Astrocyte (in vitro differentiated cells and primary cell): Measurements from ENCODE around the gene PPP1R2. TPM values are rescaled to one million over a fixed set of nuclear protein-coding genes. Genes with fewer than 3 reads are reported as not detected.
"Not testable (repeated sequence)": the region's sequence is repeated elsewhere in the genome, so short reads cannot be mapped to it uniquely, and the experiment has no call there.

Source experiments
- DNase-seq: peaks from one replicate; pipeline ENCODE4 v3.0.0-alpha.2; 2010; ENCODE audit warnings: low read depth
- FAIRE-seq: peaks from 2 replicates; lab custom pipeline; 2011; peaks lifted over from hg19 to GRCh38; lab: Jason Lieb, UNC
- H2AFZ ChIP-seq: 2 replicates; pipeline ENCODE4 v1.6.0; 2012; ENCODE audit warnings: low read depth, low read length, inconsistent platforms
- H3K27ac ChIP-seq: 2 replicates; pipeline ENCODE4 v1.5.1; 2011; ENCODE audit warnings: low read depth, low read length, inconsistent platforms
- H3K27me3 ChIP-seq: 2 replicates; pipeline ENCODE4 v1.6.0; 2011; ENCODE audit warnings: low read length, inconsistent platforms; ENCODE audit not compliant: insufficient read depth
- H3K36me3 ChIP-seq: 2 replicates; pipeline ENCODE4 v1.5.1; 2011; ENCODE audit warnings: low read length, inconsistent platforms; ENCODE audit not compliant: insufficient read depth
- H3K4me1 ChIP-seq: 2 replicates; pipeline ENCODE4 v1.5.1; 2011; ENCODE audit warnings: low read length, inconsistent platforms; ENCODE audit not compliant: insufficient read depth
- H3K4me2 ChIP-seq: 2 replicates; pipeline ENCODE4 v1.6.0; 2012; ENCODE audit warnings: low read length, inconsistent platforms
- H3K4me3 ChIP-seq: 2 replicates; pipeline ENCODE4 v1.5.1; 2011; ENCODE audit warnings: low read depth, mild to moderate bottlenecking, low read length, inconsistent platforms; ENCODE audit not compliant: insufficient read depth
- H3K79me2 ChIP-seq: 2 replicates; pipeline ENCODE4 v1.6.0; 2012; ENCODE audit warnings: mild to moderate bottlenecking, low read length, inconsistent platforms; ENCODE audit not compliant: insufficient read depth
- H3K9ac ChIP-seq: 2 replicates; pipeline ENCODE4 v1.6.0; 2012; ENCODE audit warnings: mild to moderate bottlenecking, low read length, inconsistent platforms
- H3K9me3 ChIP-seq: 2 replicates; pipeline ENCODE4 v1.5.1; 2012; ENCODE audit warnings: low read depth, mild to moderate bottlenecking, low read length, inconsistent platforms; ENCODE audit not compliant: insufficient read depth
- H4K20me1 ChIP-seq: 2 replicates; pipeline ENCODE4 v1.6.0; 2012; ENCODE audit warnings: low read length, inconsistent platforms; ENCODE audit not compliant: insufficient read depth
- H3K27ac Mint-ChIP-seq: one replicate; pipeline ENCODE4 v1.8.0; 2021; ENCODE audit warnings: mild to moderate bottlenecking, mixed read lengths; ENCODE audit not compliant: unreplicated experiment
- H3K27me3 Mint-ChIP-seq: one replicate; pipeline ENCODE4 v1.8.0; 2021; ENCODE audit warnings: low read depth, mixed read lengths; ENCODE audit not compliant: unreplicated experiment
- H3K36me3 Mint-ChIP-seq: one replicate; pipeline ENCODE4 v1.8.0; 2021; ENCODE audit warnings: low read depth, mixed read lengths; ENCODE audit not compliant: unreplicated experiment
- H3K4me1 Mint-ChIP-seq: one replicate; pipeline ENCODE4 v1.8.0; 2021; ENCODE audit warnings: low read depth, mixed read lengths; ENCODE audit not compliant: unreplicated experiment
- H3K4me3 Mint-ChIP-seq: one replicate; pipeline ENCODE4 v1.8.0; 2021; ENCODE audit warnings: mild to moderate bottlenecking, moderate library complexity, mixed read lengths; ENCODE audit not compliant: unreplicated experiment
- H3K9me3 Mint-ChIP-seq: one replicate; pipeline ENCODE4 v1.8.0; 2021; ENCODE audit warnings: mild to moderate bottlenecking, mixed read lengths; ENCODE audit not compliant: unreplicated experiment
- EZH2 ChIP-seq: IDR thresholded peaks from 2 replicates; pipeline ENCODE4 v1.6.1; 2012; ENCODE audit warnings: mild to moderate bottlenecking, low read length, inconsistent platforms; ENCODE audit not compliant: insufficient read depth
- total RNA-seq: library from RNA; stranded (reverse); gene quantifications from 2 replicates; pipeline ENCODE4 v1.2.1, GENCODE V29; 2021
- TF ChIP-seq, protein P1 (sequence below): IDR thresholded peaks from 2 replicates; pipeline ENCODE4 v1.5.1; 2011; ENCODE audit warnings: low read depth, mild to moderate bottlenecking, inconsistent platforms, low read length, moderate library complexity; ENCODE audit not compliant: insufficient read depth

PPP1R2 gene
- total RNA-seq, 1 donor from 2014 or later = 34.5 TPM

GRCh38 chr3:195517030-195517429, 26.1 kb downstream of the PPP1R2 start:
- Mint-ChIP-seq H3K9me3 (no peaks in the 10 kb centered on the region), H3K4me3 (no peak overlapping the region), H3K36me3 (peaks cover 3% of the 10 kb centered on the region), H3K27me3 (no peaks in the 10 kb centered on the region), H3K4me1 (no peaks in the 10 kb centered on the region), H3K27ac (no peak overlapping the region)
- no peaks in the 10 kb centered on the region for H3K9me3 ChIP-seq
- peaks cover 3% of the 10 kb centered on the region for H3K36me3 ChIP-seq
- no peak overlapping the region for H3K4me3 ChIP-seq
- H3K27ac ChIP-seq = no peak overlapping the region
- no peak for DNase-seq
- H2AFZ ChIP-seq = no peak overlapping the region
- TF ChIP-seq, protein P1, sequence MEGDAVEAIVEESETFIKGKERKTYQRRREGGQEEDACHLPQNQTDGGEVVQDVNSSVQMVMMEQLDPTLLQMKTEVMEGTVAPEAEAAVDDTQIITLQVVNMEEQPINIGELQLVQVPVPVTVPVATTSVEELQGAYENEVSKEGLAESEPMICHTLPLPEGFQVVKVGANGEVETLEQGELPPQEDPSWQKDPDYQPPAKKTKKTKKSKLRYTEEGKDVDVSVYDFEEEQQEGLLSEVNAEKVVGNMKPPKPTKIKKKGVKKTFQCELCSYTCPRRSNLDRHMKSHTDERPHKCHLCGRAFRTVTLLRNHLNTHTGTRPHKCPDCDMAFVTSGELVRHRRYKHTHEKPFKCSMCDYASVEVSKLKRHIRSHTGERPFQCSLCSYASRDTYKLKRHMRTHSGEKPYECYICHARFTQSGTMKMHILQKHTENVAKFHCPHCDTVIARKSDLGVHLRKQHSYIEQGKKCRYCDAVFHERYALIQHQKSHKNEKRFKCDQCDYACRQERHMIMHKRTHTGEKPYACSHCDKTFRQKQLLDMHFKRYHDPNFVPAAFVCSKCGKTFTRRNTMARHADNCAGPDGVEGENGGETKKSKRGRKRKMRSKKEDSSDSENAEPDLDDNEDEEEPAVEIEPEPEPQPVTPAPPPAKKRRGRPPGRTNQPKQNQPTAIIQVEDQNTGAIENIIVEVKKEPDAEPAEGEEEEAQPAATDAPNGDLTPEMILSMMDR = no peak
- no peak for TF ChIP-seq EZH2
- H3K4me1 ChIP-seq = no peaks in the 10 kb centered on the region
- H3K79me2 ChIP-seq = no peaks in the 10 kb centered on the region
- no peak for FAIRE-seq
- H3K9ac ChIP-seq = no peak overlapping the region
- H3K27me3 ChIP-seq = no peaks in the 10 kb centered on the region
- H3K4me2 ChIP-seq = no peak overlapping the region
- no peaks in the 10 kb centered on the region for H4K20me1 ChIP-seq

DNA sequence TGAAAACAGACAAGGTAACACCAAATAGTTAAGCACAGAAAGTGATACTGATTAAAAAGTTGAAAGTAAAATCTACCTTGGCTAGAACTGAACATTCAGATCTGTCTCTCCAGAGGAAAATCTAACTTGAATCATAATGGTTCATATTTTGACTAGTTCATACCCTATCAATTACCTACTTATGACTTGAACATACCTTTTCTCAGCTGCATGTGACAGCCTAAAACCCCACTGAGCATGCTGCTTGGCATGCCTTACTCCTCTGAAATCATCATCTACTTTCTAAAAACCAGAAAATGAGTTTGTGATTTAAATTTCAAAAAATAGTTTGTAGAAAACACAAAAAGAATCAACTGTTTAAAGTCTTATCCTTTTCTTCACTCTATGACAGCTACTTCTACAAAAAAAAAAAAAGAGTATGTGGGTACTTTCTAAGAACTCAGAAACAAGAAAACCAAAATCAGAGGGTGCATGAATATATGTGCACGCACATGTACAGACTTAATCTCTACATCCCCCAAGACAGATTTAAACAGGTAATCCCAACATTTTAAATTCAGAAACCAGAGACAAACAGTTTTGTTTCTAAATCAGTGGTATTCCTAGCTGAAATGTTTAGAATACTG, 28.4 kb downstream of the PPP1R2 start:
- not testable (repeated sequence) for H3K4me3 Mint-ChIP-seq, DNase-seq

GRCh38 chr3:195512798-195513345, 30.3 kb downstream of the PPP1R2 start:
- Histone ChIP-seq H2AFZ (no peak overlapping the region), H3K27me3 (no peaks in the 10 kb centered on the region), H3K9me3 (no peaks in the 10 kb centered on the region), H3K36me3 (peaks cover 3% of the 10 kb centered on the region), H3K4me1 (no peaks in the 10 kb centered on the region), H3K79me2 (no peaks in the 10 kb centered on the region), H3K9ac (no peak overlapping the region), H3K27ac (no peak overlapping the region), H4K20me1 (no peaks in the 10 kb centered on the region), H3K4me3 (no peak overlapping the region), H3K4me2 (no peak overlapping the region)
- H3K27ac Mint-ChIP-seq = no peak overlapping the region
- FAIRE-seq (no peak), DNase-seq (no peak)
- no peak overlapping the region for H3K4me3 Mint-ChIP-seq
- peaks cover 10% of the 10 kb centered on the region for H3K36me3 Mint-ChIP-seq
- H3K9me3 Mint-ChIP-seq = no peaks in the 10 kb centered on the region
- TF ChIP-seq, protein P1 = no peak
- no peak for TF ChIP-seq EZH2
- H3K4me1 Mint-ChIP-seq = no peaks in the 10 kb centered on the region
- no peaks in the 10 kb centered on the region for H3K27me3 Mint-ChIP-seq

More for the DNA sequence above, 28.4 kb downstream of the PPP1R2 start:
- H3K9ac ChIP-seq, H3K36me3 ChIP-seq, H3K9me3 ChIP-seq, H3K4me1 ChIP-seq, H3K36me3 Mint-ChIP-seq, H3K79me2 ChIP-seq, H3K4me1 Mint-ChIP-seq, H3K4me3 ChIP-seq, H3K9me3 Mint-ChIP-seq, H3K27ac Mint-ChIP-seq, H3K4me2 ChIP-seq, H4K20me1 ChIP-seq, H3K27ac ChIP-seq, H3K27me3 ChIP-seq, H3K27me3 Mint-ChIP-seq, H2AFZ ChIP-seq: not testable (repeated sequence)
- peak; percentile 26 for FAIRE-seq
